Activated naive CD4-positive, alpha-beta T cell treated with Interleukin-2 at 50 U/mL for 16 hours (primary cell): ENCODE data around the gene ZNF804A.

ENCODE experiments used
- DNase-seq: peaks from one replicate; pipeline ENCODE4 v3.0.0-alpha.2; 2020

Gene ZNF804A

DNA sequence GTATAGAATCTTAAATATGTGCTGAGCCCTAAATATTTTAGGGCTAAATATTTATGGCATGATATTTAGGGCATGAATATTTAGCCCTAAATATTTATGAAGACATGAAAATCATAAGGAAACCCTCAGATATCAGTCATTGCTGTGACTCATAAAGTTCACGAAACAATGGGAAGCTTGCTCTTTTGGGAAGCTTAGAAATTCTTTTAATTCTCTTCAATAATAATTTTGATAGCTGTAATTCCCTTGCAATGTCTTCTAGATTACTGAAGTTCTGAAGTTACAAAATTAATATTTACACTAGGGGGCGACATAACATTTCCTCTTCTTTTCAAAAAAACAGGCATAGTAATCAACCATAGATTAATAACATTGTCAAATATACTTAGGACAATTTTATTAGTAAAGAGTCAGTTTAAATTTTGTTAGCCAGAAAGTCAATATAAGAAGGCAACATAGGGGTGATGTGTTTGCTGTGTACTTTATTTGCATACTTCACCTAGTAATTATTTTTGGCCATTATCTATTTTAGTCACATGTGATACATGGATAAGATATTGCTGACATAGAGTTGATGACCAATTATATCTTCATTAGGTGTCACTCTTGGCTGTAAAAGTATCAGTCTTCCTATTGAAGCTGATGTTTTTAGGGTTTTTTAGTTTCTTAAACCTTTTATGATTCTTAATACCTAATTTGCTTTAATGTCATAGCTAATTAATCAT lies 13.2 kb downstream of the ZNF804A start:
- no peak for DNase-seq

DNA sequence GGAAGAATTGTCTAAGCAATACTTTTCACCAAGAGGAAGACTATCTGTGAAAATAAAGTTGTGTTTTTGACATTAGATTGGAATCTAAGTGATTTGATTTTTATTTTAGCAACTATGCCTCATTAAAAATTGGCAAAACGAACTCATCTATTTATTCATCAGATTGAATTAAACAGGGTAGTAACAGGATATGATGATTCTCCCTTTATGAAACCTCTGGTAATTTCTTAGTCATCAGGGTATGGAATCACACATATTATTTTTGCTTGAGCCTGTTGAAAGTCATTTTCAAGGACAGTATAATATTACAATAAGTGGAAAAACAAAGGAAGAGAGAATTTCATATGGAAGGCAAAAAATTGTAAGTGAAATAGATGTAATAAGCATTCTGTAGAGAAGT lies 22.0 kb downstream of the ZNF804A start:
- no peak for DNase-seq

DNA sequence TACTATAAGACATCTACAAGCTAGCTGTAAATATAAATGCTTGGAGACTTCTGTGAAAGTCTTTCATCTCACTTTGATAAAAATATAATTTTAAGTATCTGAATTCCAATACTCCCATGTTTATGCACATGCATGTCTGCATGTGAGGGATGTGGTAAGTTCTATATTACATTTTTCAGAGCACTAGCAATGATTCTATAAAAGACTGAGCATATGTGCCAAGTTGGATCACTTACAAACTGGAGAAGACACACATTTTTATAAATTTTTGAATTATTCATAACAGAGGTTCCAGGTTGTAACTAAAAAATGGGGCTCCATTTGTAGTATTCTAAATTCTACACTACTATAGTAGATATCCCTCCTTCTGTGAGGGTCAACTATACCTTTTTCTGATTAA lies 26.0 kb downstream of the ZNF804A start:
- DNase-seq = no peak

DNA sequence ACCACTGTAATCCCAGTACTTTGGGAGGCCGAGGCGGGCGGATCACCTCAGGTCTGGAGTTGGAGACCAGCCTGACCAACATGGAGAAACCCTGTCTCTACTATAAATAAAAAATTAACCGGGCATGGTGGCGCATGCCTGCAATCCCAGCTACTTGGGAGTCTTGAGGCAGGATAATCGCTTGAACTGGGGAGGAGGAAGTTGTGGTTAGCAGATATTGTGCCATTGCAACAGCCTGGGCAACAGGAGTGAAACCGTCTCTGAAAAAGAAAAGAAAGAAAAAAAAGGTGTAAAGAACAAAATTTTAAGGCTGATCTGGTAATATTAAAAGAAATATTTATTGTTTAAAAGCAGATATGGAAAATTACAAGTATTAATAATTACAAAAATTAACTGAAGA lies 29.7 kb downstream of the ZNF804A start:
- DNase-seq = no peak

DNA sequence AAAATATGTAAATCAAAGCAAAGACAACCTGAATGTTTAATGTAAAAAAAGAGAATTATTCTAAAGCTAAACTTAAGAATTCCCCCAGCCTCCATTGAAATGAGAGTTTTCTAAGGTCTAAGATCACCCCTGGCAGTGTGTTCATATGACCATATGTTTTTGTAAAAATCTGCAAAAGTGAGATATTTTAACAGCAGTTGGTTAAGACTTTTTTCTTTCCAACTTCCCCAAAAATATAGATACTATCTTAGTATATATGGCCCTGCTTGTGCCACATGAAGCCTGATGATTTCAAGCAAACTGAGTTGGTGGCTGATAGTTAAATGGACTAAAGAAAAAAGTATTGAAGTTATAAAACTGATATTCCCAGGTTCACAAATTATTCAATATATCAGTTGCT lies 35.4 kb downstream of the ZNF804A start:
- DNase-seq = no peak

DNA sequence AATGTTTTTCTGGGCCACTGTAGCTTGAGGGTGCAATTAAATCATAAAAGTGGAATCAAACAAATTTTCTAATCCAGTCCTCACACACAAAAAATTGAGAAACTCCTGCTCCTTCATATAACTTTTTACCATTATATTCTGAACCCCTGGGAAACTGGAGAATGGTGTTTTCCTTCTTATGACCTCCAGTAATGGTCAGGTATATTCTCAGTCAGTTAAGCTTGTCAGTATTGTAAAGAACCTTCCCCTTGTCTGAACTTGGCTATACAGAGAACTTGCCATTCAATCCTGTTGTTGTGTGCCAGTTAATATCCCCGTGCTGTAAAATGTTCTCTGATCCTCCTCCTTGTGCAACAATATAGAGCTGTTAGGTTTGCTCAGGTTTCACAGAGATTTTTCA lies 39.5 kb downstream of the ZNF804A start:
- no peak for DNase-seq

DNA sequence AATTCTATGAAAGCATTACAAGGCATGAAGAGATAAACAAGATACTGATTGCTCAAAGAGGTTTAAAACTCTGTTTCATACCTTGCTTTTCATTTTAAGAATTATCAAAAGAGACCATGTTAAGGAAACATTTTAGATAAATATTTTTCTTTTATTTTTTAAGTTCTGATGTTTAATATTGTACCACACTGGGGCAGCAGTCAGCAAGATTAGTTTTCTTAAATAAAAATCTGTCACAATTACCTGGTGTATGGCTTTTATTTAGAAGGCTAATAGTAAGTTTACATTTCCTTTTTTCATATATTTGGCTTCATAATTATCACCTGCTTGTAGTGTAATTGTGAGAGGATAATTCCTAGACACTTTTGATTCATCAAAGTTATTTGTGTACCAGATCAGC lies 46.4 kb downstream of the ZNF804A start:
- DNase-seq = no peak

DNA sequence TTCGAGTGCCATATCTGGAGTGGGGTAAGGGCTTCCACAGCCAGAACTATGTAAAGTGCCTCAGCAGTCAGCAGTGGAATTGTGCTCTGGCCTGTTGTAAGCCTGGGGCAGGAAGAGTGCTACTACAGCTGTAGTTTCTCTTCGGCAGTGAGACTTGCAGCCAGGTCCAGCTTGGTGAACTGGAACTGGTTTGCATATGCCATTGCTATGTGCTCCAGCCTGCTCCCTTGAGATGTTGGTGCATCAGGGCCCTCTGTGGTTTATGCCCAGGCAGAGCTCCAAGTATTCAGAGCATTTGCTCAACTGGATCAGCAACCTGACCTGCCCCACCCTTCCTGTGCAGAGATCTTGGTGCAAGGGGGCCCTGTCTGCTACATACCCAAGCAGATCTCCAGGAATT lies 47.8 kb downstream of the ZNF804A start:
- DNase-seq = no peak

DNA sequence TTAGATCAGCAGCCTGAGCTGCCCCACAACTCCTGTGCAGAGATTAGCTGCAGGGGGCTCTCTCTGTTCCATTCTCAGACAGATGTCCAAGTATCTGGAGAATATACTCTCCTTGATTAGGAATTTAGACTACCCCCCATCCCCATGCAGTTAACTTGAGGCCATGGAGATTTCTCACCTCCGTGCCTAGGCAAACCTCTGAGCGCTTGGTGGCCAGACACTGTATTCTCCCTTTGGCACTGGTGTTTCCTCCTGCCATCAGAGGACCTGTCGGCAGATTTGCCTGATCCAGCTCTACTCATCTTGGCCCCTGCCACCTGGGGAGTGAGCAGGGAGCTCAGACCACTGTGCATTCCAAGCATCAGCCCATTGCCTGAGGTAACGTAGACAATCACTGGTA lies 48.3 kb downstream of the ZNF804A start:
- DNase-seq = no peak

DNA sequence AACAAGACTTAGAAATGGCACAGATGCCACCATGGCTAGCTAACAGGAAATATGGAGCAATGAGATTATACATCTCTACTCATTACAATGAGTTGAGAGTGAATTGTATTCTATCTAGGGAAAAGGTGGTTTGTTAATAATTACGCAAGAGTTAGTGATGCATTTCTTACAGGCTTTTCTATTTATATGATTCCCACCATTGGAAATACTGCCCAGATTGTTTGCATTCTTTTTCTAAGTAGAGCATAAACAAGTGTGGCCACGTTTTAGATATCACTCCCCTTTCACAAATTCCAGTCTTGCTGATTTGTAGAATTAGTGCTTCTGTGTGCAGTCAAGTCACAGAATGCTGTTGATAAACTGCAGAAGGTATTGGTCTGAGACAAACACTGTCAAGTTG lies 56.6 kb downstream of the ZNF804A start:
- DNase-seq = no peak

DNA sequence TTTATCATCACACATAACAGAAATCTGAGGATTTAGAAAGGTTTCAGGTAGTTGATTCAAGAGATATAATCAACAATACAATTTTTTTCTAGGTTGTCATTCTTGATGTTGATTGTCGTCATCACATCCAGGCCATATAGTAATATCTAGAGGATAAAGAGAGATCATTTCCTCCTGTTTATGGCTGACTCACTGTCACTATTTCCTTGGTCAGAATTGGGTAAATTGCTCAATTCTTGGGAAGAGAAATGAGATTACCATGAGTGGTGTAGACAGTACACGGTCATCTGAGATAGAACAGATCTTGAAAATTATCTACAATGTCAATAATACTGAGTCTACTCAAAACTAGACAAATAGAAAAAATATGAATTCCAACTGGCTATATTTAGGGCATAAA lies 78.8 kb downstream of the ZNF804A start:
- DNase-seq = no peak

DNA sequence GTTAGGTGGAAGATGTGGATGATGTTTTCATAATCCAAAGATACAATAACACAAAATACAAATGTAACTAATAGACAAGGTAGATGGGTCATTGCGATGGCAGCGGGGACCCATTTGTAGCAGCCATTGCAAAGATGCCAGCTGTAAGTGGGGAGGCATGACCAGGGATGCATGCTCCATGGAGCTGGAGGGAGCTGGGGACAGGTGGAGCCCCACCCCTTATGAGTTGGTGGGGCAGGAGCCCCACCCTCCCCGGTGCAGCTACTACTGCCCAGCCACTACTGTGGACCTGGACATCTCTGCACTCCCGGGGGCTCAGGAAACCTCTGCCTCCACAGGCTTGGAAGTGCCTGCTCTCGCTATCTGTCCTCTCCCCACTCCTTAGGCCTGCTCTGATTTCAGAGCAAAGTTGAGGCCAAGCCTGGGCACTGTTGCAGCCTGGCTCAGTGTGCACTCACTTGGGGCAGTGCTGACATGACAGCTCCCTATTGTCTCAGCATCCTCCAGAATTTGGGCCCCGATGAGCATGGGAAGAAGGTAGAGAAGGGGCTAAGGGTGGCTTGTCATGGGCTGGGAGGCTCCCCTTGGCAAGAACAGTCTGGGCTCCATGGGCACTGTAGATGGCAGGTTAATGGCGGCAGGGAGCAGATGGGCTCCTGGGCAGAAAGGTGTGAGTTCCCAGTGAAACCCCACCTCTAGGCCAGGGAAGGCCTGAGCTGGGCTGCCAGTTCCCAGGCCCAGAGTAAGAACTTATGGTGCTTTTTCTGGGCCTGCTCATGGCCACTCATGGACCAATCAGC lies 81.1 kb downstream of the ZNF804A start:
- DNase-seq = no peak

DNA sequence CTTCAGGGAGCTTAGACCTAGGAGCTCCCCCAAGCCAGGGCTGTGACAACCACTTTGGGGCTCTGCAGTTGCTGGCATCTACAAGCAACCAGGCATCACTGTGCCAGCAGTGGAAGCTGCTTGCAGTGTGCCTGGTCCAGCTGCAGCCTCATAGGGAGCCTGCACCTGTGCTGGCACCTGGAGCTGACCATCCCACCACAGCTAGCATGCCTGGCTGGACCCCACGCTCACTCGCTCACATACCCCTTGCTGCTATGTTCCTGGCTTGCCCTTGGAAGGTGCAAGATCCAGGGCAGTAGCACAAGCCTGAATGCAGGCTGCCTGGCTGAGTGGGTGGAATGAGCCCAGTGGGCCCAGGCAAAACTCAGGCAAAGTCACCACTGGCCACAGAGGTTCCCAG lies 82.5 kb downstream of the ZNF804A start:
- DNase-seq = no peak

DNA sequence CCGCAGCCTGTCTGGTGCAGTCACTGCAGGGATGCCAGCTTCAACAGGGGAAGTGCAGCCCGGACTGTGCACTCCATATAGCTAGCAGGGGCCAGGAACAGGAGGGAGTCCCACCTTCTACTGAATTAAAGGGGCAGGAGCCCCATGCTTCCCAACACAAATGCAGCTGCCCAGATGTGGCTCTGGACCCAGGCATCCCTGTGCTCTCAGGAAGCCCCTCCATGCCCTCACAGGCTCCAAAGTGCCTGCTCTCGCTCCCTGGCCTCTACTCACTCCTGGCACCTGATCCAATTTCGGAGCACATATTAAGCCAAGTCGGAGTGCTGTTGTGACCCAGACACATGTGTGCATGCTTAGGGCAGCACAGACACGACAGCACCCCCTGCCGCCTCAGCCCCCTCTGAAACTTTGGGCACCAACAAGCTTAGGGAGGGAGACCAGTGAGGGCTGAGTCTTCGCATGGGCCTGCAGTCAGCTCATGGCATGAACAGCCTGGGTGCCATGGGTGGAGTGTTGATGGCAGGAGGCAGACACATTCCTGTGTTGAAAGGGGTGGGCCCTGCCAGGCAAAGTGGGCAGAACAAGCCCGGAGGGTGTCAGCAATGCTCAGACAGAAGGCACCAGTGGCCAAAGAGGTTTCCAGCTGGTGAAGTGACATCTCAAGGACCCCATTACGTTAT lies 83.5 kb downstream of the ZNF804A start:
- no peak for DNase-seq

DNA sequence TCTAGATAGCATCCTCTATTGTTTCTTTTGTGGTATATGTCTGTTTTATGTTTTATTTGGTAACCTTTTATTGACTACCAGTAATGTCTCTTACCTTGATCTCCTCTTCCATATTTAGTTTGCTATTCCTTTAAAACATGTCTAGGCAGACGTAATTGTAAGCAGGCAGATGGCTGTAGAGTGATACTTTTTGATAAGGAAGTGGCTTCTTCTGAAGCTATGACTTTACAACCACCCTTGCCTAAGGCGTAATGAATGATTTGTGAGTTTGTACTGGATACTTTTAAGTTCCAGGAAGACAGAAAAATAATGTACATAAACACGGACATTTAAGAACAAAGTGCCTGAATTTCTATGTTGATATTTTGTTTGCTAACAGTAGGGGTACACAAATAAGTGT lies 85.6 kb downstream of the ZNF804A start:
- no peak for DNase-seq

DNA sequence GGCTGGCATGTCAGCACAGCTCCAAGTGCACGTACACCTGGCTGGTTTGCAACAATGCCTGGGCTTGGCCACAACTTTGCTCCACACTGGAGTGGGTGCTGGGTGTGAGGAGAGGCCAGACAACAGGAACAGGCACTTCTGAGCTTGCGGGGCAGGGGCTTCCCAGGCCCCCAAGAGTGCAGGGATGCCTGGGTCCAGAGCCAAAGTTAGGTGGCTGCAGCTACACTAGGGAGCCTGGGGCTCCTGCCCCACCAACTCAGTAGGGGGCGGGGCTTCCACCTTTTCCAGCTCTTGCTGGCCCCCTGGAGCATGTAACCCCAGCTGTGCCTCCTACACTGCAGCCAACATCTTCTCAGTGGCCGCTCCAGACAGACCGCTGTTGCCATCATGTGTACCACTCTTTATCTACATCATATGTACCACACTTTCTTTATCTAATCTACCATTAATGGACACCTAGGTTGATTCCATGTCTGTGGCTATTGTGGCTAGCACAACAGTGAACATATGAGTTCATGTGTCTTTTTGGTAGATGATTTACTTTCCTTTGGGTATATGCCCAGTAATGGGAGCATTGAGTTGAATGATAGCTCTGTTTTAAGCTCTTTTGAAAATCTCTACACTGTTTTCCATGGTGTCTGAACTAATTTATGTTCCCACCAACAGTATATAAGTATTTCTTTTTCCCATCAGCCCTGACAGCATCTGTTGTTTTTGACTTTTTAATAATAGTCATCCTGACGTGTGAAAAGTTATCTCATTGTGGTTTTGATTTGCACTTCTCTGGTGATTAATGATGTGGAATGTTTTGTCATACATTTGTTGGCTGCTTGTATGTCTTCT lies 87.9 kb downstream of the ZNF804A start:
- DNase-seq = no peak

DNA sequence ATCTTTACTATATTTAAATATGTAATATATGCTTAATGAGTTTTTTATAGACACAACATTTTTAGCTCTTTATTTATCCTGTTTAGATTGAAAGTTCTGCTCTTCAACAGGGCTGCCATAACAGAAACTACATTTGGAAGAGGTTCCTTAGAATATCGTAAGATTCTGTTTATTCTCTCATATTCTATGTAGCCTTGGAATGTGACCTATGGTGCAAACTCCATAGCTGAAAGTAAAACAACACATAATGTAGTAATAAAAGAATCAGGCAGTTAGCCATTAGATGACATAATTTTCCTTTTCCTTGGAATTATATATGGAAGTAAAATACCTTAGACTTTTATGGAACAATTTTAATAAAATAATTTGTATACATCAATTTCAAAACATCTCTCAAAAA lies 91.3 kb downstream of the ZNF804A start:
- no peak for DNase-seq

DNA sequence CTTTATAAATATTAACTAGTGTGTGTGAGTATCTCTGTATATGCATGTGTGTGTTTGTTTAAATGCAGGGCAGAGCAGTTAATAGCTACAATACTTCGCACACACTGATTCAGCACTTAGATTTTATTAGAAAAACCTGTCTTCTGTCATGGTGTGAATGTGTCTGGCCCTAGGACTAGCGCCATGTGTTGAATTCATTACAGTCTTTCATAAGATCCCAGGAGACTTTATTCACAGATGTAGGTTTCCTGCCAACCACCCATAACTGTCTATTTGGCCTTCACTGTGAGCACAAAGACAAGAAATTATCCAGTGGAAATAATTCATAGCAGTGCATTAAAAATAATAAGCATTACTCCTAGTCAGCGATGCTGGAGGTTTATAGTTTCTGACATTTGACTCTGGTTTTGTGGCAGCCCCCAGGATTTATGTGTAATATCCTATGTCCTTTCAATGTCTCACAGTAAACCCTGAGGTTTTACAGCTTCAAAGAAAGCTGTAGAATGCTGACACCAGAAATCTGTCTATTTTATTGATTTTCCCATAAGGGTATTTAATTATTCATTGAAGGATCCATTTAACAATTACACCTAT lies 93.9 kb downstream of the ZNF804A start:
- DNase-seq = no peak

DNA sequence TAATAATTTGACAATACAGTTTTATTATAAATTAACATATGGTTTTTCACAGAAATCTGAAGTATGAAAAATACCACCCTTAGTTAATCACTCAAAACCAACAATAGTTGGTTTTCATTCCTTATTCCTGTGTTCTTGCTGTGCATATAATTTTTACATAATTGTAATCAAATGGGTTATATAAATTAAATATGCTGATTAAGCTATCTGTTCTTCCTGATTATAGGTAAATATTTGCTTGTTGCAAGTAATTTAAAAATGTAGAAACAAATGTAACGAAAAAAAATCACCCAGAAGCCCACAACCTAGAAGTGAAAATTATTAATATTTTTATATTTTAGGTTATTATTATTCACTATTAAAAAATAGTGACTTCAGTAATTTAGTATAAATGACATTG lies 98.3 kb downstream of the ZNF804A start:
- no peak for DNase-seq

DNA sequence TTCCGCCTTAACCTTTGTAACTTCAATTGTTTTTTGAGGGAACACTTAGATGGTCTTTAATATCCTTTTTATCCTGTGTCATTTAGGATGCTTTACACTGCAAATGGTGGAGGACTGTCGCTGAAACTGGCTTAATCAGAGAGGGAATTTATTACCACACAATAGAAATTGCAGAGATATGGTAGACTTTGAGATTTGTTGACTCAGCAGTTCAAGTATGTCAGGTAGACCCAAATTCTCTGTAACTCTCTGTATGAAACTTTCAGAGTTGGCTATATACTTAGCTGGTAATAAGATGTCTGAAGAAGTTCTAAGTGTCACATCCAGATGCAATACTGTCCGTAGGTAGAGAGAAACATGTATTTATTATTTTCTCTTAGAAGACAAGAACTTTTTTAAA lies 100.1 kb downstream of the ZNF804A start:
- no peak for DNase-seq

DNA sequence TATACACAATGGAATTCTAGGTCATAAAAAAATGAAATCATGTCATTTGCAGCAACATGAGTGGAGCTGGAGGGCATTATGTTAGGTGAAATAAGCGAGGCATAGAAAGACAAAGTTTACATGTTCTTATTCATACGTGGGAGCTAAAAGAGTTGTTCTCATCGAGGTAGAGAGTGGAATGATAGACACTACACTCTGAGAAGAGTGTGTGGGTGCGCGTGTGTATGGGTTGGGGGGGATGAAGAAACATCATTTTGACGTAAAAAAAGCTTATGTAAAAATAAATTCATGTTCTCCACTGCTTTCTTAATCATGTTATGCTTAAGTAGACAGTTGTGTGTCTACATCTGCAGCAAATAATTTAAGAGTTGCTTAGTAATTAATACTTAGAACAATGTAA lies 123.6 kb downstream of the ZNF804A start:
- DNase-seq = no peak

DNA sequence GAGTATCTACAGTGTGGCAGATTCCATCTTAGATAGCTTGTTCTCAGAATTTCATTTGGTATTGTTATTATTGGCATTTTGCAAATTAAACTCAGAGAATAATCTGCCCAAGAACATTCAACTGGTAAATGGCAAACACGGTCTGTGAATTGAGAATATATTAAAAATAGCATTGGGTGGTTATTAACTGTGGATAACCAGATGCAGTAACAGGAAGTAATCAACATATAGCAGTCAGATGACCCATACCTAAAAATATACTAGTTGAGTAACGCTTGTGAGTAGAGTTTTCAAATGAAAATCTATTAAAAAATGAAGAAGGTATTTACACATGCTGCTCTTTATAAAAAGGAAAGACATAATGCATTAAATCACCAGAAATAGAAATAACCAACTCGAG lies 129.5 kb downstream of the ZNF804A start:
- DNase-seq = no peak

DNA sequence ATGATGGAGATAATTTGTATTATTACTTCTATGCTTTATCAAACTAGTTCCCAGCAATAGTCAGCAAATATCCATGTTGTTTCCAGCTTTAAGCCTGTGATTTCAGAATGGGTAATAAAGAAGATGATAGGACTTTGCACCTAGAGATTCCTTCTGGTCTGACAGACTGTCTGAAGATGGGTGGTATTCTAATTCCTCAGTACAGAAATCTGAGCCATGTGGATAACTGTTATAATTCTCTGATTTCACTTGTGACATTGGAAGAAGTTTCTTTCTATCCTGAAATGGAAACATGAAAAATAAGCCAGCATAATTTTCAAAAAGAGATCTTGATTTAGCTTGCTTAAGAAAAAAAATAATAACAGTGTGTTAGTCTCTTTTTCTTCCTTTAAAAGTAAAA lies 130.1 kb downstream of the ZNF804A start:
- no peak for DNase-seq
